HepG2 (cell line): Measurements from ENCODE around the gene STK17A. TPM values are rescaled to one million over a fixed set of nuclear protein-coding genes. Genes with fewer than 3 reads are reported as not detected.

Experiments
- ATF1 ChIP-seq: IDR thresholded peaks from 2 replicates; pipeline ENCODE4 v1.6.1; 2016; ENCODE audit warnings: mild to moderate bottlenecking, control low read depth
- CCDC6 ChIP-seq: sonication (generic); formaldehyde crosslinking; IDR thresholded peaks from 2 replicates; pipeline ENCODE4 v1.8.1; 2022; ENCODE audit warnings: mild to moderate bottlenecking, missing genetic modification reagents, moderate library complexity
- ETV5 ChIP-seq: IDR thresholded peaks from 2 replicates; pipeline ENCODE4 v1.6.1; 2018; ENCODE audit warnings: missing biosample characterization, missing genetic modification reagents, inconsistent platforms, borderline replicate concordance
- FOXK2 ChIP-seq: fragments of 450-650 bp; IDR thresholded peaks from 2 replicates; pipeline ENCODE4 v1.6.1; 2016
- HMG20B ChIP-seq: conservative IDR thresholded peaks from 2 replicates; pipeline ENCODE4 v1.6.1; 2016; ENCODE audit warnings: missing genetic modification reagents, missing compliant biosample characterization
- HMGA1 ChIP-seq: sonication (generic); formaldehyde crosslinking; conservative IDR thresholded peaks from 2 replicates; pipeline ENCODE4 v1.4.0; 2020; ENCODE audit warnings: missing genetic modification reagents
- HNRNPH1 ChIP-seq: fragments of 200-400 bp; formaldehyde crosslinking; optimal IDR thresholded peaks from 2 replicates; pipeline ENCODE3; 2017; ENCODE audit warnings: mild to moderate bottlenecking, low read depth, low read length
- KAT7 ChIP-seq: IDR thresholded peaks from 2 replicates; pipeline ENCODE4 v1.6.1; 2018; ENCODE audit warnings: borderline replicate concordance, missing compliant biosample characterization
- KDM2A ChIP-seq: sonication (generic); formaldehyde crosslinking; IDR thresholded peaks from 2 replicates; pipeline ENCODE4 v1.4.0; 2020; ENCODE audit warnings: low read depth, missing genetic modification reagents, borderline replicate concordance
- KDM5B ChIP-seq: sonication (generic); formaldehyde crosslinking; IDR thresholded peaks from 2 replicates; pipeline ENCODE4 v1.4.0; 2020; ENCODE audit warnings: missing genetic modification reagents, mild to moderate bottlenecking, borderline replicate concordance
- KLF12 ChIP-seq: sonication (generic); formaldehyde crosslinking; IDR thresholded peaks from 2 replicates; pipeline ENCODE4 v1.4.0; 2020; ENCODE audit warnings: missing genetic modification reagents, borderline replicate concordance
- MAF1 ChIP-seq: sonication (generic); formaldehyde crosslinking; IDR thresholded peaks from 2 replicates; pipeline ENCODE4 v1.5.0; 2020; ENCODE audit warnings: missing genetic modification reagents, borderline replicate concordance
- MED13 ChIP-seq: sonication (generic); formaldehyde crosslinking; IDR thresholded peaks from 2 replicates; pipeline ENCODE4 v1.5.0; 2020; ENCODE audit warnings: missing genetic modification reagents
- NFIB ChIP-seq: sonication (generic); formaldehyde crosslinking; IDR thresholded peaks from 2 replicates; pipeline ENCODE4 v1.9.0; 2021; ENCODE audit warnings: missing genetic modification reagents, mild to moderate bottlenecking, borderline replicate concordance
- PAF1 ChIP-seq: IDR thresholded peaks from 2 replicates; pipeline ENCODE4 v1.6.1; 2016; ENCODE audit warnings: missing genetic modification reagents, missing compliant biosample characterization
- RARG ChIP-seq: sonication (generic); formaldehyde crosslinking; IDR thresholded peaks from 2 replicates; pipeline ENCODE4 v1.4.0; 2020; ENCODE audit warnings: low read depth, mild to moderate bottlenecking, missing genetic modification reagents
- RBFOX2 ChIP-seq: fragments of 200-400 bp; formaldehyde crosslinking; IDR thresholded peaks from 2 replicates; pipeline ENCODE4 v1.6.1; 2017; ENCODE audit warnings: low read depth, mild to moderate bottlenecking, low read length
- SMAD9 ChIP-seq: sonication (generic); formaldehyde crosslinking; IDR thresholded peaks from 2 replicates; pipeline ENCODE4 v1.5.1; 2020; ENCODE audit warnings: mild to moderate bottlenecking, missing genetic modification reagents
- YY1 ChIP-seq: IDR thresholded peaks from 2 replicates; pipeline ENCODE4 v1.6.1; 2011; ENCODE audit warnings: low read length, low read depth, moderate library complexity, mild to moderate bottlenecking; ENCODE audit not compliant: insufficient read depth, insufficient replicate concordance
- ZBTB3 ChIP-seq: sonication (generic); formaldehyde crosslinking; IDR thresholded peaks from 2 replicates; pipeline ENCODE4 v1.4.0; 2020; ENCODE audit warnings: low read depth, mild to moderate bottlenecking, moderate library complexity, missing genetic modification reagents, borderline replicate concordance
- ZBTB8A ChIP-seq: sonication (generic); formaldehyde crosslinking; IDR thresholded peaks from 2 replicates; pipeline ENCODE4 v1.4.0; 2020; ENCODE audit warnings: mild to moderate bottlenecking, low read depth, missing genetic modification reagents, borderline replicate concordance
- ZFAT ChIP-seq: sonication (generic); formaldehyde crosslinking; conservative IDR thresholded peaks from 2 replicates; pipeline ENCODE4 v1.8.1; 2023; ENCODE audit warnings: missing genetic modification reagents, inconsistent platforms
- ZNF230 ChIP-seq: sonication (generic); formaldehyde crosslinking; IDR thresholded peaks from 2 replicates; pipeline ENCODE4 v1.4.0; 2020; ENCODE audit warnings: mild to moderate bottlenecking, missing genetic modification reagents
- ZNF33B ChIP-seq: sonication (generic); formaldehyde crosslinking; IDR thresholded peaks from 2 replicates; pipeline ENCODE4 v1.5.1; 2020; ENCODE audit warnings: mild to moderate bottlenecking, missing genetic modification reagents
- ZNF501 ChIP-seq: sonication (generic); formaldehyde crosslinking; IDR thresholded peaks from 2 replicates; pipeline ENCODE4 v1.5.1; 2020; ENCODE audit warnings: mild to moderate bottlenecking, moderate library complexity, missing genetic modification reagents
- ZNF563 ChIP-seq: sonication (generic); formaldehyde crosslinking; IDR thresholded peaks from 2 replicates; pipeline ENCODE4 v1.8.0; 2022; ENCODE audit warnings: mild to moderate bottlenecking, moderate library complexity, missing genetic modification reagents
- ZNF570 ChIP-seq: sonication (generic); formaldehyde crosslinking; IDR thresholded peaks from 2 replicates; pipeline ENCODE4 v1.4.0; 2020; ENCODE audit warnings: mild to moderate bottlenecking, missing genetic modification reagents, borderline replicate concordance
- ZNF672 ChIP-seq: sonication (generic); formaldehyde crosslinking; IDR thresholded peaks from 2 replicates; pipeline ENCODE4 v1.8.1; 2022; ENCODE audit warnings: missing genetic modification reagents
- ZNF746 ChIP-seq: sonication (generic); formaldehyde crosslinking; IDR thresholded peaks from 2 replicates; pipeline ENCODE4 v1.8.0; 2022; ENCODE audit warnings: mild to moderate bottlenecking, missing genetic modification reagents
- ZNF780A ChIP-seq: sonication (generic); formaldehyde crosslinking; IDR thresholded peaks from 2 replicates; pipeline ENCODE4 v1.8.0; 2022; ENCODE audit warnings: mild to moderate bottlenecking, missing genetic modification reagents, moderate library complexity
- polyA plus RNA-seq, 8 experiments: library from polyadenylated mRNA; depleted of rRNA in 3 of 8; stranded (reverse) in 7 of 8; unstranded in 1 of 8; fragments of >200 nt; fragmentation: Illumina TruSeq in 4 of 8; extraction: Trizol in 4 of 8; gene quantifications; 2 replicates each; pipeline versions ENCODE4 v1.2.1 to v1.2.3, GENCODE V29; 2011 to 2016; ENCODE audit warnings: low read depth in 4 of 8, missing spikeins in 1 of 8, mixed read lengths in 1 of 8; ENCODE audit not compliant: insufficient read depth in 1 of 8
- total RNA-seq, 5 experiments: library from RNA; depleted of rRNA; stranded (reverse); fragments of >200 nt; fragmentation: Illumina TruSeq; extraction: Trizol; gene quantifications; 2 replicates each; pipeline ENCODE4 v1.2.3, GENCODE V29; 2016; ENCODE audit warnings: low read depth in 1 of 5
- TF ChIP-seq, protein P1 (sequence below), 2 experiments: sonication (generic) in 1 of 2; formaldehyde crosslinking in 1 of 2; IDR thresholded peaks; 2 replicates each; pipeline versions ENCODE4 v1.4.0 to v1.6.1; 2018 to 2020; ENCODE audit warnings: missing genetic modification reagents in 2 of 2, borderline replicate concordance in 1 of 2, low read depth in 1 of 2, mild to moderate bottlenecking in 1 of 2, missing biosample characterization in 1 of 2

Gene STK17A
- total and polyA plus RNA-seq, 2 of the 13 experiments (the other 11 are each of a cell fraction or from before 2014, with no cell fraction given): 18.6 to 24.3 TPM

DNA sequence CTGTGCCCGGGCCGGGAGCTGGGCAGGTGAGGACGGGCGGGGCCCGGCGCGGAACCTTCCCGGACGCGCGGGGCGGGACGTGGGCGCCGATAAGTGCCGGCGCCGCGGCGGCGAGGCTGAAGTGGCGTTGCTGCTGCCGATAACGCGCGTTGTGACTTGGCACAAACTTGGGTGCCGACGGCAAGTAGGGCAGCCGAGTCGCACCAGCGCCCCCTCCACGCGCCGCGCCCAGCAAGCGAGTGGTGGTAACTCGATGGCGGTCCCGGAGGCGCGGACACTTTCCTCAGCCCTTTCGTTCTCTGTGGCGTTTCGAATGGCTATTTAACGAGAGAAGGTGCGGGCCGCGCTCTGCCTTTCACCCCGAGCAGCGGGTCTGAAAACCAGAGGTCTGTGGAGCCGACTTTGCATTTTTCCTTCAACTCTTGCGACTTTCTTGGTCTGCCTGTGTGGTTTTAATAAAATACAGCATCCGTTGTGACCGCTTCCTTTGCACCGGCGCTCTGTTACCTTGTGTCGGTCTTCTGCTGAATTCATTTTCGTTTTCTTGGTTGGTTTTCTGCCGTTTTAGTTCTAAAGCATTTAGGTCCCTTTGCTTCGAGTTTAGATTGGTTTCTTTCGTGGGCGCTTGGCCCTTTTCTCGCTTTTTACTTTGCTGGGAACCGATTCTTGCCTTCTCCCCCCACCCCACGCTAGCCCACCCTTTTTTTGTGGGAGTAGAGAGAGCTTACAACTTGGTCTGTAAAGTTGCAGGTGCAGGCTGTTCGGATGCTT, 701 bp downstream of the STK17A start (continued):
- TF ChIP-seq KDM2A (peak; percentile 71; the same call in 1 of the 2 replicates), ZNF746 (CRISPR knock-in tag) (no peak; the same call in 1 of the 2 replicates), ETV5 (CRISPR knock-in tag) (no peak), ZBTB8A (CRISPR knock-in tag) (no peak), ZNF33B (no peak), ZNF570 (CRISPR knock-in tag) (no peak), ZNF230 (CRISPR knock-in tag) (no peak), ZNF672 (CRISPR knock-in tag) (no peak), NFIB (CRISPR knock-in tag) (no peak), KLF12 (no peak; the same call in 1 of the 2 replicates), KDM5B (CRISPR knock-in tag) (0 out of 2 replicates have a peak, but pooled peaks have one; percentile 52), ZFAT (CRISPR knock-in tag) (no peak), MED13 (CRISPR knock-in tag) (no peak; the same call in 1 of the 2 replicates), YY1 (peak; percentile 13), HMGA1 (no peak), ZNF780A (no peak), FOXK2 (no peak), ZNF501 (no peak), HNRNPH1 (no peak), SMAD9 (CRISPR knock-in tag) (no peak), RARG (CRISPR knock-in tag) (no peak), RBFOX2 (peak; percentile 58), MAF1 (CRISPR knock-in tag) (no peak), ATF1 (CRISPR knock-in tag) (no peak), ZNF563 (CRISPR knock-in tag) (peak; percentile 48; the same call in 1 of the 2 replicates), PAF1 (CRISPR knock-in tag) (no peak), HMG20B (CRISPR knock-in tag) (no peak), KAT7 (CRISPR knock-in tag) (0 out of 2 replicates have a peak, but pooled peaks have one; percentile 18), CCDC6 (no peak; the same call in 1 of the 2 replicates), ZBTB3 (CRISPR knock-in tag) (no peak)
- TF ChIP-seq, protein P1, sequence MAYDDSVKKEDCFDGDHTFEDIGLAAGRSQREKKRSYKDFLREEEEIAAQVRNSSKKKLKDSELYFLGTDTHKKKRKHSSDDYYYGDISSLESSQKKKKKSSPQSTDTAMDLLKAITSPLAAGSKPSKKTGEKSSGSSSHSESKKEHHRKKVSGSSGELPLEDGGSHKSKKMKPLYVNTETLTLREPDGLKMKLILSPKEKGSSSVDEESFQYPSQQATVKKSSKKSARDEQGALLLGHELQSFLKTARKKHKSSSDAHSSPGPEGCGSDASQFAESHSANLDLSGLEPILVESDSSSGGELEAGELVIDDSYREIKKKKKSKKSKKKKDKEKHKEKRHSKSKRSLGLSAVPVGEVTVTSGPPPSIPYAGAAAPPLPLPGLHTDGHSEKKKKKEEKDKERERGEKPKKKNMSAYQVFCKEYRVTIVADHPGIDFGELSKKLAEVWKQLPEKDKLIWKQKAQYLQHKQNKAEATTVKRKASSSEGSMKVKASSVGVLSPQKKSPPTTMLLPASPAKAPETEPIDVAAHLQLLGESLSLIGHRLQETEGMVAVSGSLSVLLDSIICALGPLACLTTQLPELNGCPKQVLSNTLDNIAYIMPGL (CRISPR knock-in tag; IDR thresholded peaks at IDR 0.05; ENCODE audit: borderline replicate concordance in 1 of 2, low read depth in 1 of 2): peak in 1 of 2 experiments; percentile 66
